Left hindlimb (tissue), 1 donor: ENCODE measurements around the gene KRIT1.
"Not testable (repeated sequence)": the region's sequence is repeated elsewhere in the genome, so short reads cannot be mapped to it uniquely, and the experiment has no call there.

ENCODE experiments used
- DNase-seq: peaks from one replicate; pipeline ENCODE4 v3.0.0-alpha.2; 2018

Gene KRIT1

DNA sequence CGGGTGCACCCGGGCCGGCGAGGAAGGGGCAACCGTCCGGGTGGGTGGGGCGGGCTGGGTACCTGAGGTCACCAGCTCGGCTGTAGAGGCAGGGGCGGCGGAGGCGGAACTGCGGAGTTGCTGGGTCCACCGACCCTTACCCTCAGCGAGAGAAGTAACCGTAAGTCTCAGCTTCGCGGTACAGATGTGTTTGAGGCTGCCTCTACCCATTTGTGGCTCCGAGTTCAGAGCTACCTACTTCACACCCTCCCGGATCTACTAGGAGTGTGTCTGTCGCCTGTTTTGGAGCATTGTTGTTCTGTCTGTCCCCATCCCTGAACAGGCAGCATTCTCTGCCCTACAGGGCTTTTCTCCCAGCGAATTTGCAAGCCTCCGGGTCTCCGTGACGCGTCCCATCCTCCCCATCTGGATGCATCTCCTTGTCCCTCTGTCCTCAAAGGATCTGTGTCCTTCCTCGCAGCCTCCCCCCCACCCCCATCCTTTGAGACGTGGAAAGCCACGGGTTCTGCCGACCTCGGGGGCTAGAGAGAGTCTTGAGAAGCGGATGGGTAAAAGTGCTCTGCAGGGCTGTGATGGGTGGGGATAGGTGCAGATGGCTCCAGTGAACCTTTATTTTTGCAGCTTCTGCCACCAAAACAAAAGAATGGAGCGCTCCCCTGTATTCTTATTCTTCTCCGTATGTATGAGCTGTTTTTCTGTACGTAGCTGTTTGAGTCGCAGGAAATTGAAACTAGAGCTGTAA lies 817 bp upstream of the KRIT1 start:
- peak; percentile 50 for DNase-seq

DNA sequence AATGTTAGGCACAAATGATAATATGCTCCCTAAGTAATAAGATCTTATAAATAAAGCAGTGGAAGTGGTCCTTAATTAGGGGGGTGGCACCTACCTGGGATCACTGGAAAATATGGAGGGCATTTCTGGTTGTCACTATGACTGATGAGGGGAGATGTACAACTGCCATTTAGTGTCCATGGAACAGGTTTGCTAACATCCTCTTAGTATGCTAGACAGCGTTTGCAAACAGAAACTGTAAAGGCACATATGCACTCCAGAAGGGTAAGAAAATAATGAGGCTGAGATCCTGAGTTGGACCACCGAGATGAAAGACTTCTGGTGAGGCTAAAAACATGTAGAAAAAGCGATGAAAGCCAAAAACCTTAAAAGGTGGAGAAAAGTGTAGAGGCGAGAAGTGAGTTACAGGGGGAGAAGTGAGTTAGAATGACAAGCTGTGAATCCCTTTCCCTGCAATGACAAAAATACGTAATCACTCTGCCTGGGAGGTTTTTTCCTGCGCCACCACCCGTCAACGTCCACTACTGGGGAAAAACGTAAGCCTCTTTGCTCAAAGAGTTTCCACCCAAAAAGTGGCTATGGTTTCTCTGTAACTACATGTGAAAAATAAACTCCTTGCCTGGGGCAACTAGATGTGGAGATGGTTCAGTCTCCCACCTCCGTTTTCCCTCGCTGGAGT lies 767 bp downstream of the KRIT1 start:
- no peak for DNase-seq

DNA sequence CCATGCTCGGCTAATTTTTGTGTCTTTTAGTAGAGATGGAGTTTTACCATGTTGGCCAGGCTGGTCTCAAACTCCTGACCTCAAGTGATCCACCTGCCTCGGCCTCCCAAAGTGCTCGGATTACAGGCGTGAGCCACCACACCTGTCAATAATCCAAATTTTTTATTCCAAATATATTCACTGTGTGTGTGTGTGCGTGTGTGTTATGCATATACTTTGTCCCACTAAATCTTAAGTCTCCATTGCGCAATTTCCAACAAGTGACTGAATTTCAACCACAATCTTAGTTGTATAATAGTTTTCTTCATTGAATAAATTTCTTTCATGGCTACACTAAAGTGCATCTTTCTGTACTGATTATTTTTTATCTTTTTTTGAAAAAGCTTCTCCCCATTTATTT lies 2.7 kb downstream of the KRIT1 start:
- no peak for DNase-seq

DNA sequence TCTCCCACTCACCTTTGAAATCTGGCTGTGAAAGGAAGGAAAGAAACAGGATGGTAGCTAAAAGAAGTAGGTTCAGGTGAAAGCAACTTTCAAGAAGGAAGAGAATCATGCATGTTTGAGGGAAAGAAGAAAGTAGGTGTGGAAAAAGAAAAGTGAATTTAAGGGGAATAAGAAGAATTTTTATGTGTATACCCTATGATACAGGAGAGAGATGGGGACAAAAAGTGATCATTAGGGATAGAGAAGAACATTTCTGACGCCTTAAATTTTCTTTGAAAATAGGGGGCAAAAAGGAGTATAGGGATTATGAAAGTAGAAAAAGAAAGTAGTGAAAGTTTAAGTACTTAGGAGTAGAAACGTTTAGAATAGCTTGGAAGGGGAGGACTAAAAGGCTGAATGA lies 15.2 kb downstream of the KRIT1 start:
- DNase-seq: no peak

DNA sequence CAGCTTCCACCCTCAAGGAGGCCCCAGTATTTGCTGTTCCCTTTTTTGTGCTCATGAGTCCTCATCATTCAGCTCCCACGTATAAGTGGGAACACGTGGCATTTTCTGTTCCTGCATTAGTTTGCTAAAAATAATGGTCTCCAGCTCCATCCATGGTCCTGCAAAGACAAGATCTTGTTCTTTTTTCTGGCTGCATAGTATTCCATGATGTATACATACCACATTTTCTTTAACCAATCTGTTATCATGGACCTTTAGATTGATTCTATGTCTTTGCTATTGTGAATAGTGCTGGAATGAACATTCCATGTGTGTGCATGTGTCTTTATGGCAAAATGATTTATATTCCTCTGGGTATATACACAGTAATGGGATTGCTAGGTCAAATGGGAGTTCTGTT lies 17.0 kb downstream of the KRIT1 start:
- DNase-seq: no peak

DNA sequence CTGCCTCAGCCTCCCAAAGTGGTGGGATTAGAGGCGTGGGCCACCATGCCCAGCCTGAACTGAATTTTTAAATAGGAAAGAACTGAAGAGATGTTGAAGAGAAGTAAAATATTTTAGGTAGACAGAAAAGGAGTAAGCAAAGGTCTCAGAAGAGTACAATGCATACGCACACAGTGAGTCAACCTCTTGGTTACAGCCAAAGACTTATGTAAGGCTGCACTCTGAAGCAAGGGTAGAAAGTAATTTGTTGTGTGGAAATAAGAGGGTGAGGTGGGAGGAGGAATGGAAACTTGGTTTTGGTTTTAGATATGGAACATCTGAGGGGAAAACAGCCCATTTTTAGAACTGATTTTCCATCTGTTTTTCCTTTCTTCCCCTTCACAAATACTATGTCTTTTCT lies 17.6 kb downstream of the KRIT1 start:
- DNase-seq: no peak

DNA sequence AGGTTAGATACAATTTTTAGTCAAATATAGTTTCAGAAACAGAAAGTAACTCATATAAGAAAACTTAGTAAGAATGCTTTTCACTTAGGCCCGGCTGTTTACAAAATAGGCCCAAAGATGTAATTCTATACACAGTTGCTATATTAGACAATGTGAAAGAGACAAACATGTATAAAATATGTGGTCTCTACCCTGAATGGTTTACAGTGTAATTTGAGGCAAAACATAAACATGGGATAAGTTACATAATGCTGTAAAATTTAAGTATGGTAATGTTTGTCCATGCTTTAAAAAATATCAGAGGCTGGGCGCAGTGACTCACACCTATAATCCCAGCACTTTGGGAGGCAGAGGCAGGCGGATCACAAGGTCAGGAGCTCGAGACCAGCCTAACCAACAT lies 18.7 kb downstream of the KRIT1 start:
- no peak for DNase-seq

DNA sequence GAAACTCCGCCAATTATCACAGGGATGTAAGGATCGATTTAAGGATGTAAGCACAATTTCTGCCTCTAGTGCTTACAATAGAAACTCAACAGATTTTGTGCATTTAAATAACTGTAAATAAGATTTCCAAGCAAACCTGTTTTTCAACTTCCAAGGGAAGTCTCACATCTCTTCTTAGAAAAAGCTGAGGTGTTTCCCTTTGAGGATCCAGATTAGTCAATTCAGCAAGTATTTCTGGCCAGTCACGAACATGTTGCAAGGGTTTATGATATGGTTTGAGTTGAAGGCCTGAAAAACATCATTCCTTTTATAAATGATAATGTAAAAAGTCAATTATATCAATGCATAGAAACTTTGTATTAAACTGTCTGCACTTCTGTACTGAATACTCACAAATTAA lies 23.9 kb downstream of the KRIT1 start:
- DNase-seq: no peak

DNA sequence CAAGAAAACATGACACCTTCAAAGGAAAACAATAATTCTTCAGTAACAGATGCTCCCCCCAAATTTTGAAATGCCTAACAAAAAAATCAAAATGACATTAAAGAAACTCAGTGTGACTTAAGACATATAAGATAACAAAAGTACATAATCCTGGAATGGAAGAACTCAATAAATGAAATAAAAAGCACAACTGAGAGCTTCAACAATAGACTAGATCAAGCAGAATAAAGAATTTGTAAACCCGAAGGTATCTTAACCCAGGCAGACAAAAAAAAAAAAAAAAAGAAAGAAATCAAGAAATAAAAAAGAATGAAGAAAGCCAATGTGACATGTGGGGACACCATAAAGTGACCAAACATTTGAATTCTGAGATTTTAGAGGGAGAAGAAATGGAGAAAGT lies 39.0 kb downstream of the KRIT1 start:
- DNase-seq: no peak

DNA sequence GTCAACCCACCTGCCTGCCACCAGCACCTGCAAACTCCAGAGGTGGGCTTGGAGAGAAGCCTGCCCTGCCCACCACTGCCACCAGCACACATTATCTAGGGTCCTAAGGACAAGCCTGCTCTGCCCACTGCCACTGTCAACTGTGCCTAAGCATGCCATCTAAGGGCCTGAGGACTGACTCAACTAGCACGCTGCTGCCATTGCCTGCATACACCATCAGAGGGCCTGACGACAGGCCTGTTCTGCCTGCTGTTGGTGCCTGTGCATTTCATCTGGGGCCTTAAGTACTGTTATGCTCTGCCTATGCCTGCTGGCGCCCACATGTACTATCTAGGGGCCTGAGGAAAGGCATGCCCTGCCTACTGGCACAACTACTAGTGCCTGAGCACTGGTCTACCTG lies 39.7 kb downstream of the KRIT1 start:
- DNase-seq: no peak

DNA sequence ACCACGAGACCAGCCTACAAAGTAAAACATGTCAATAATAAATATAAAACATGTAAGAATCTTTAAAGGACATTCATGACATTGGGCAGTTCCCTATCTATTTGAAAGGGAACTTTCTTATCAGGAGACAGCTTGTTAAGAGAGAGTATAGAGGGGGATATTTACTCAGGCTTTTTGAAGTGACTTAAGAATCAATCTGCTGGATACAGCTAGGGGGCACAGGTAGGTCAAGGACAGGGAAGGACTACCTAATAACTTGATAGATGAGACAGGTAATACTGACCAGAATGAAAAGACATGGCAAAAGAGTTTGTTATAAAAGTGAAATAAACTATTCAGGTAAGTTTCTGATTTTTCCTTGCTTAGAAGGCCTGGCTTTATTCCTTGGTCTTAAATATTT lies 44.9 kb downstream of the KRIT1 start:
- DNase-seq: no peak

DNA sequence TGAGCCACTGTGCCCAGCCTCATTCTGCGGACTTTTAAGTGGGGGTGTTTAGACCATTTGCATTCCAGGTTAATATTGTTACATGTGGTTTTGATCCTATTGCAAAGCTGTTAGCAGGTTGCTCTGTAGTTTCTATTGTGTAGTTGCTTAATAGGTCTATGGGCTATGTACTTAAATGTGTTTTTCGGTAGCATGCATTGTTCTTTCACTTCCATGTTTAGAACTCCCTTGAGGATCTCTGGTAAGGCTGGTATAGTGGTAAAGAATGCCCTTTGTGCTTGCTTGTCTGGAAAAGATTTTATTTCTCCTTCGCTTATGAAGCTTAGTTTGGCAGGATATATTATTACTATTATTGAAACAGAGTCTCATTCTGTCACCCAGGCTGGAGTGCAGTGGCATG lies 53.4 kb downstream of the KRIT1 start:
- DNase-seq: no peak

DNA sequence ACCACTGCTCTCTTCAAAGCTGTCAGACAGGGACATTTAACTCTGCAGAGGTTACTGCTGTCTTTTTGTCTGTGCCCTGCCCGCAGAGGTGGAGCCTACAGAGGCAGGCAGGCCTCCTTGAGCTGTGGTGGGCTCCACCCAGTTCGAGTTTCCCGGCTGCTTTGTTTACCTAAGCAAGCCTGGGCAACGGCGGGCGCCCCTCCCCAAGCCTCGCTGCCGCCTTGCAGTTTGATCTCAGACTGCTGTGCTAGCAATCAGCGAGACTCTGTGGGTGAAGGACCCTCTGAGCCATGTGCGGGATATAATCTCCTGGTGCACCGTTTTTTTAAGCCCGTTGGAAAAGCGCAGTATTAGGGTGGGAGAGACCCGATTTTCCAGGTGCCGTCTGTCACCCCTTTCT lies 56.5 kb downstream of the KRIT1 start:
- not testable (repeated sequence) for DNase-seq

DNA sequence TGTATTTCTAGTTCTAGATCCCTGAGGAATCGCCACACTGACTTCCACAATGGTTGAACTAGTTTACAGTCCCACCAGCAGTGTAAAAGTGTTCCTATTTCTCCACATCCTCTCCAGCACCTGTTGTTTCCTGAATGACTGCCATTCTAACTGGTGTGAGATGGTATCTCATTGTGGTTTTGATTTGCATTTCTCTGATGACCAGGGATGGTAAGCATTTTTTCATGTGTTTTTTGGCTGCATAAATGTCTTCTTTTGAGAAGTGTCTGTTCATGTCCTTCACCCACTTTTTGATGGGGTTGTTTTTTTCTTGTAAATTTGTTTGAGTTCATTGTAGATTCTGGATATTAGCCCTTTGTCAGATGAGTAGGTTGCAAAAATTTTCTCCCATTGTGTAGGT lies 61.4 kb downstream of the KRIT1 start:
- not testable (repeated sequence) for DNase-seq

DNA sequence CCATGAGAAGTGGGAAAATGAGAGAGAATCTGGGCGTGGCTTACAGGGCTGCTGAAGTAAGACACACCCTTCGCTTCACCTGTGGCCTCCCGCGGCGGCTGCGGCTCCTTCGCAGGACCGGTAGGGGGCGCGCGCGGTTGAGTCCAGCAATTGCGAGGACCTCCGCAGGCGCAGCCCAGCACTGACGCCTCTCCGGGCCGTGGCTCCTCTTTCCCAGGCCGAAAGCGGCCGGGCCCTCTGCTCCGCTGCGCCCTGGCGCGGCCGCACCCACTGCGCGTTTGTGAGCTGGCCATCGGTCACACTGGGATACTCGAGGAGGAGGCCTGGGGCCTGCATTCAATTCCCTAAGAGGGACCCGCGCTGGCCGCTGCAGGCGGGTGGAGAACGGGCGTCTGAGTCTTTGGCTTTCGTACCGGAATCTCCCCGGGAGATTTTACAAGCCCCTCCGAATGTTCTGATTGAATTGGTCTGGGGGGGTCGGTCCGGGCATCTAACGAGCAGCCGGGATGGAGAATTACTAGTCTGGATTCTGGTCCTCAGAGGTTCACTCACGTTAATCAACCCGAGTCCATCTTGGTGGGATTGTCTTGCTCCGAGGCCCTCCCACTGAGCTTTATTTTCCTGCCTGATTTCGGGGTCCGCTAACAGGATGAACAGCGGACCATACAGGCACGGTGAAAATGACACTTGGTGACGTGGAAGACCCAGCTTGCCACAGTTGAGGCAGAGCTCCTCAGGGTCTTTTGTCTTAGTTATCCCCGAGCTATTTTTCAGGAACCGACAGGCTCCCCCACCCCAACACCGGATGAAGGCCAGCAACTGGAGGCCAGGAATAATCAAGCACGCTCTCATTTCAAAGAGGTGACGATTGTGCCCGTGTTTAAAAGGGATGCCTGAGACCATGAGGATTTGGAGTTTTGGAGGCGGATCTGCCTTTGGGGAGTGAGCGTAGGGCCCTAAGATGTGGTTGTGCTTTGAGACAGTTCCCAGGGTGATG lies 66.5 kb downstream of the KRIT1 start, which contains the start of gene LRRD1:
LRRD1 (minus strand) TSS at position 215 of the 997 bp plus-strand sequence. CDS start 13,940 bp downstream, outside the sequence.
- DNase-seq: peak; percentile 88

DNA sequence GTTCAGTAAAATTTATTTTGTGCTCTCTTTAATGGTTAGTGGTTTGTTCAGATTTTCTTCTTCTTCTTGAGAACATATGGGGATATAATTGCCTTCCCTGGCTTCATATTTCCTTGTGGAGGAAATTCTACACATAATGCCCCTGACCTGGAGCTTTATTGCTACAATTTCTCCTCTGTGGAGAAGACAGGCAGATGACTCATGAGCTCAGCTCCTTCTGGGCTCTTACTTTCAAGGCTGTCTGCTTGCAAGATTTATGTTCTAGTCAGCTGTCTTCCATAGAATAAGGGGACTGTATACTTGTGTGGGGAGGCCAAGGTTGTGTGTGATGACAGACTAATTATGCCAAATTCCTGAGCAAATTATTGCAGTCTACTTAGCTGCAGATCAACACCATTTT lies 68.4 kb downstream of the KRIT1 start:
- no peak for DNase-seq

DNA sequence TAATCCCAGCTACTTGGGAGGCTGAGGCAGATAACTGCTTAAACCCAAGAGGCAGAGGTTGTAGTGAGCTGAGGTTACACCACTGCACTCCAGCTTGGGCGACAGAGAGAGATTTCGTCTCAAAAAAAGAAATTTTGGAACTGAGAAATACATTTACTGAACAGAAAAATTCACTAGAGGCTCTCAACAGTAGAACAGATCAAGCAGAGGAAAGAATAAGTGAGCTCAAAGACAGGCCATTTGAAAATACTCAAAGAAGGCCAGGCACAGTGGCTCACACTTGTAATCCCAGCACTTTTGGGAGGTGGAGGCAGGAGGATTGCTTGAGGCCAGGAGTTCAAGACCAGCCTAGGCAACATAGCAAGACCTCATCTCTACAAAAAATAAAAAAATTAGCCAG lies 76.2 kb downstream of the KRIT1 start:
- not testable (repeated sequence) for DNase-seq

DNA sequence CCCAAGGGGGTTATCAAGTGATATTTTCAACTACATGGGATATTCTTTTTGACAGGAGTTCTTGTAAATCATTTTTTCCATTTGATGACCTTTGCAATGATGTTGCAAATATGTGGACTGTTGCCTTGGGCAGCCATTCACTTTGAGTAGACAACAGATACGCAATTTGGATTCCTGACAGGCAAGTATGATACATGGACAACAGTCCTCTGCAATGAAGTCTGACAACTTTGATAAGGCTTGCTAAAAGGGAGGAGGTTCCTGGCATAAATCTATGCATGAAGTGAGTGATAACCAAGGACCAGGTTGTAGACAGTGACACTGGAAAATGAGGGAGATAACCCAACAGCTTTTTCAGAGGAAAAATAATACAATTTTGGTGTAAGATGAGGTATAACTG lies 84.4 kb downstream of the KRIT1 start:
- no peak for DNase-seq

DNA sequence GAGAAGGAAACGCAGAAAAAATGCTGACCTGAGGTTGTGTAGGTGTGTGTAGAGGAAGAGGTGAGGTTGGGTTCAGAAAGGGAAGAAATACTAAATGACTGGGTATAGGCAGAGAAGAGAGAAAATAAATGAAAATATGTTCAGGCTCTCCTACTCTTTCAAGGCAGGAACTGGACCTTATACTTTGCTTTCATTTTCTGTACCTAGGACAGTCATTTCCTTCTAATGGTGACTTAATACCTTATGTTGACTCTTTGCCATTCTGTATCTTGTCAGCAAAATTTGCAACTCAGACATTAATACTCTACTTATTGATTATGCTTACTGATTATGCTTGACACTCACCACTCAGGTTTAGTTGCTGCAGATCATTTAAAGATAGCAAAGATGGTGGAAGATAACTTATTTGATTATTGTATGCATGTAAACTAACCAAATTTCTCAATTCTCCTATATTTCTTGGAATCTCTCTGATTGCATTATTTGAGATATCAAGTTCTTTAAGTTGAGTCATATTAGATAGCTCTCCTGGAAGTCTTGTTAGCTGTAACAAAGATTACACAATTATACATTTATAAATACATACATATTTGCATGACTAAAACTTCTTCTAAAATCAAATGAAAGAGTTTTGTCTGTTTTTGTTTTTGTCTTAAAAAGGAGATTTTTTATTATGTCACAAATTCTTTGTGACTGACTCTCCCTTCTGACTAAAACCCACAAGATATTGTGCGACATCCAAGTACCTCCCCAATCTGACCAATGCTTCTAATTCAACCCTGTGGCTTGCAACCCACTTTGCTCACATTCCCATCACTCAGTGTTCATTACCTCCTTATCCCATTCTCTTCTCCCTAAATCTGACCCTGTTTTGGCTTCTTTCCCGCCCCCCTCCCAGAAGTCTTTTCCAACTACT lies 86.8 kb downstream of the KRIT1 start:
- no peak for DNase-seq

DNA sequence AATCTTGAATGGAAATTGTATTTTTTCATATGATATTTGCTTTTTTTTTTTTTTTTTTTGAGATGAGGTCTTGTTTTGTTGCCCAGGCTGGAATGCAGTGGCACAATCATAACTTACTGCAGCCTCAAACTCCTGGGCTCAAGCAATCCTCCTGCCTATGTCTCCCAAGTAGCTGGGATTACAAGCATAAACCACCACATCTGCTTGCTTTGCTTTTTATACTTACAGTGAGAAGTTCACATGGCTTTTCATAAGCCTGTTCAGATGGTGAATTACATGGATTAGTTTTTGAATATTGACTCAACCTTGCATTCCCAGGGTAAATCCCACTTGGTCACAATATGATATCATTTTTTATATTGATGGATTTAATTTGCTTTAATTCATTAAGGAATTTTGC lies 88.7 kb downstream of the KRIT1 start:
- no peak for DNase-seq

DNA sequence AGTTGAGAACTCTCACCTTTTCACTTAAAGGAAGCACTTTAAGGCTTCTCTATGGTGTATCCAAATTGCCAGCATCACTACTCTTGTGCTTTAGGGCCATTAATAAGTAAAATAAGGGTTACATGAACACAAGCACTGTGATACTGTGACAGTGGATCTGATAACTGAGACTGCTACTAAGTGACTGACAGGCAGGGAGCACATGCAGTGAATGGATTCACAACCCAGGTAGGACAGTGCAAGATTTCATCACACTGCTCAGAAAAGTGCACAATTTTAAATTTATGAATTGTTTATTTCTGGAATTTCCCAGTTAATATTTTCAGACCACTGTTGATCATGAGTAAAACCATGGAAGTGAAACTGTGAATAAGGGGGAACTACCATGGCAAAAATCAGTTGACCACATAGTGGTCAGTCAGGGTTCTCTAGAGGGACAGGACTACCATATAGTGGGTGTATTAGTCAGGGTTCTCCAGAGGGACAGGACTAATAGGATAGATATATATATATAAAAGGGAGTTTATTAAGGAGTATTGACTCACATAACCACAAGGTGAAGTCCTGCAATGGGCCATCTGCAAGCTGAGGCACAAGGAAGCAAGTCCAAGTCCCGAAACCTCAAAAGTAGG lies 90.5 kb downstream of the KRIT1 start:
- no peak for DNase-seq
